ENCODE data around the gene NT5C2.
"Not testable (repeated sequence)": the region's sequence is repeated elsewhere in the genome, so short reads cannot be mapped to it uniquely, and the experiment has no call there.

NT5C2 gene

DNA sequence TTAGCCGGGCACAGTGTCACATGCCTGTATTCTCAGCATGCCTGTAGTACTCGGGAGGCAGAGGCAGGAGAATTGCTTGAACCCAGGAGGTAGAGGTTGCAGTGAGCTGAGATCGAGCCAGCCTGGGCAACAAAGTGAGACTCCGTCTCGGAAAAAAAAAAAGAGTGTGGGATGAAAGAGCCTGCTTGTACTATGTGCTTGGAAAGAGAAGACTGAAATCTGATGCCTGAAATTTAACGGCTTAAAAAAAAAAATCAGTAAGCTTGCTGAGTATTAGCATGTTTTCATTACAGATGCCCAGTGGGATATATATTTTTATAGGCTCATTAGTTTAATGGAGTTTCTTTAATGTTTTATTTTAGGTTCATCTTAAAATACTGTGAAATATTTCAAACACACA is 4.2 kb downstream of the NT5C2 start:
- ATAC-seq, result no peak
- H3K4me3 Mint-ChIP-seq, result no peak overlapping the region
- H3K27me3 Mint-ChIP-seq, result peaks cover 2% of the 10 kb centered on the region
- H3K27ac Mint-ChIP-seq, result no peak overlapping the region
- DNase-seq, result no peak
- H3K4me1 Mint-ChIP-seq, result peaks cover 66% of the 10 kb centered on the region
- no peaks in the 10 kb centered on the region for H3K9me3 Mint-ChIP-seq

DNA sequence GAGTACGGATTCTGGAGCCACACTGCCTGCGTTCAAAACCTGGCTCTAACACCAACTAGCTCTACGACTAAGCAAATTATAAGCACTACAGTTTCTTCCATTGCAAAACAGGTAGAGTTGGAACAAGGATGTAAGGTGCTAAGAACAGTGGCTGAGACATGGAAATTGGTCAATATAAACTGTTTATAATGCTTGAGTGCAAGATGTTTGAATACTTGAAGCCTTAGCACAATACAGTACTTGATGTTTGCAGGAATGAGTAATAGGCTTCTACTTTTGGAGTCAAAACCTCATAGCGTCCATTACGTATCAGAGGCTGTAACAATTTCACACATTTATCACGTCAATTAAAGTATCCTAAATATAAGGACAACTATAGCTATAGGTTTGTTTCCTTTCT is 6.9 kb downstream of the NT5C2 start:
- H3K27me3 Mint-ChIP-seq, result no peaks in the 10 kb centered on the region

DNA sequence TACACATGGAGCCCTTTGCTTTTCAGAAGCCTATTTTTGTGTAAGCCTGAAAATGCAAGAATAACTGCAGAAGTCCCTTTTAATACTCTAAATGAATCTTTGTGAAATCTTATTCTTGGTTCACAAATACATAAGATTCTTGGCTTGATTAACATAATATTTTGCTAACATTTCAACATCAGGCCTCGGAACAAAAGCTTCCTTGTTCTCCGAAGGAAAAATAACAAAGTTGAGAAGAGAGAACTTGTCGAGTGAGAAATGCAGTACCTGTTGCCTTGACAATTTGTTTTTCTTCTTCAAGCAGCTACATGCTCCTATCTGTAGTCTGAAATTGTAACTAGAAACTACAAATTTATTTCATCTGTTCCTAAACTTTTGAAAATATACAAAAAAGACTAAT is 8.5 kb downstream of the NT5C2 start:
- Mint-ChIP-seq H3K9me3 (no peaks in the 10 kb centered on the region), H3K27ac (no peak overlapping the region), H3K4me1 (peaks cover 67% of the 10 kb centered on the region), H3K4me3 (no peak overlapping the region), H3K27me3 (no peaks in the 10 kb centered on the region)
- DNase-seq (no peak), ATAC-seq (no peak)

More for the DNA sequence above, 6.9 kb downstream of the NT5C2 start:
- peaks cover 73% of the 10 kb centered on the region for H3K4me1 Mint-ChIP-seq
- H3K4me3 Mint-ChIP-seq, result no peak overlapping the region
- no peak for DNase-seq
- no peak overlapping the region for H3K27ac Mint-ChIP-seq
- no peak for ATAC-seq
- H3K9me3 Mint-ChIP-seq, result no peaks in the 10 kb centered on the region

DNA sequence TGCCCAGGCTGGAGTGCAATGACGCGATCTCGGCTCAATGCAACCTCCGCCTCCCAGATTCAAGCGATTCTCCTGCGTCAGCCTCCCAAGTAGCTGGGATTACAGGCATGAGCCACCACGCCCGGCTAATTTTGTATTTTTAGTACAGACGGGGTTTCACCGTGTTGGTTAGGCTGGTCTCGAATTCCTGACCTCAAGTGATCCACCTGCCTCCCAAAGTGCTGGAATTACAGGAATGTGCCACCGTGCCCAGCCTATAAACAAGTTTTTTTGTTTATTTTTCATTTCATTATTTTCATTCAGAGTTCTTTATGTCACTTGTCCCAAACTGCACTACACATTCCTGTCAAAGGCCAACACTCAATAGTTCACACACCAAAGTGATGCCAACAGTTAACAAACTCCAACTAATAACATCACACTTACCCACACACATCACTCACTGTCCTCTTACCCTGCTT is 9.1 kb downstream of the NT5C2 start:
- H3K9me3 Mint-ChIP-seq, ATAC-seq, H3K4me3 Mint-ChIP-seq, H3K27me3 Mint-ChIP-seq, DNase-seq, H3K27ac Mint-ChIP-seq: not testable (repeated sequence)
- H3K4me1 Mint-ChIP-seq, result peaks cover 70% of the 10 kb centered on the region

DNA sequence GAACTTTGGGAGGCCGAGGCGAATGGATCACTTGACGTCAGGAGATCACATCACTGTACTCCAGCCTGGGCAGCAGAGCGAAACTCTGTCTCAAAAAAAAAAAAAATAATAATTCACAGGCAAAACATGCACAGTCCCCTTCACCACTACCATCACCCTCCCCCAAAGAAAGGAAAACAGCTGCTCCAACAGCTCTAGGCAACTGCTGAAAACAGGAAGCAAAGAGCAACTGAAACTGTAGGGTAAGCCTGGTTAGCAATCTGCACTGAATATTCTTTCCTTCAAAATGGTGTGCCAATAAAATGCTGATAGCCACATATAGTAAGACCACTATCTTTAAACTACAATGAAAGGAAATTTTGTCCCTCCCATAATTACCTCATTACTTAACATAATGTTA is 11.8 kb downstream of the NT5C2 start:
- Mint-ChIP-seq H3K27me3 (no peaks in the 10 kb centered on the region), H3K4me1 (peaks cover 71% of the 10 kb centered on the region), H3K27ac (peak overlapping the region in 1 of 2 donors; percentile 18), H3K9me3 (no peaks in the 10 kb centered on the region), H3K4me3 (no peak overlapping the region)
- DNase-seq (no peak), ATAC-seq (no peak)

DNA sequence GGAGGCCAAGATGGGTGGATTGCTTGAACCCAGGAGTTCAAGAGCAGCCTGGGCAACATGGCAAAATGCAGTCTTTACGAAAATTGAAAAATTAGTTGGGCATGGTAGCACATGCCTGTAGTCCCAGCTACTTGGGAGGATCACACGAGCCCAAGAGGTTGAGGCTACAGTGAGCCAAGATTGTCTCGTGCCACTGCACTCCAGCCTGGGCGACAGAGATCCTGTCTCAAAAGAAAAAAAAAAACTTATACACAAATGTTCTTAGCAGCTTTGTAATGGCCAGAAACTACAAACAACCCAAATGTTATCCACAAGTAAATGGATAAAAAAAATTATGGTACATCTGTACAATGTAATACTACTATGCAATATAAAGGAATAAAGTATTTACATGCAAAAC is 12.6 kb downstream of the NT5C2 start:
- no peaks in the 10 kb centered on the region for H3K9me3 Mint-ChIP-seq
- peak overlapping the region in 1 of 2 donors; percentile 17 for H3K27ac Mint-ChIP-seq
- DNase-seq, result no peak
- ATAC-seq, result no peak
- no peaks in the 10 kb centered on the region for H3K27me3 Mint-ChIP-seq
- H3K4me3 Mint-ChIP-seq, result no peak overlapping the region
- H3K4me1 Mint-ChIP-seq, result peaks cover 64% of the 10 kb centered on the region

DNA sequence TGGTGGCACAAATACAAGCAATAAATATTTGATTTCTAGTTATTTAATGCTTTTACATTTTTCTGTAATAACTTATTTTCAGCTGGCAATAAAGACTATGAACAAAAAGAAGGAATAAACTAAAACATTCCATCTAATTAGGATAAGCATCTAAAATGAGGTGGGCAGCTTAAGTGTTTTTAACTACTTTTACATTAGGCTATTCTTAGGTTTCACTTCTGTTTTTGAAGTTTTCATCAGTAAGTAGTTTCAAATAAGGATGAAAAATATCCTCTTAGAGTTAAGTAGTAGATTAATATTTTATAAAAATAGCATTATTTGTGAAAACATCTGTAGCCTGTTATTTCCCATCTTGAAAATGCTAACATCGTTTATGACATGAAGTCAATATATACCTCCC is 15.9 kb downstream of the NT5C2 start:
- H3K27me3 Mint-ChIP-seq, result no peaks in the 10 kb centered on the region
- peaks cover 35% of the 10 kb centered on the region for H3K4me1 Mint-ChIP-seq
- no peak overlapping the region for H3K27ac Mint-ChIP-seq
- no peak overlapping the region for H3K4me3 Mint-ChIP-seq
- DNase-seq (no peak), ATAC-seq (no peak)
- no peaks in the 10 kb centered on the region for H3K9me3 Mint-ChIP-seq

DNA sequence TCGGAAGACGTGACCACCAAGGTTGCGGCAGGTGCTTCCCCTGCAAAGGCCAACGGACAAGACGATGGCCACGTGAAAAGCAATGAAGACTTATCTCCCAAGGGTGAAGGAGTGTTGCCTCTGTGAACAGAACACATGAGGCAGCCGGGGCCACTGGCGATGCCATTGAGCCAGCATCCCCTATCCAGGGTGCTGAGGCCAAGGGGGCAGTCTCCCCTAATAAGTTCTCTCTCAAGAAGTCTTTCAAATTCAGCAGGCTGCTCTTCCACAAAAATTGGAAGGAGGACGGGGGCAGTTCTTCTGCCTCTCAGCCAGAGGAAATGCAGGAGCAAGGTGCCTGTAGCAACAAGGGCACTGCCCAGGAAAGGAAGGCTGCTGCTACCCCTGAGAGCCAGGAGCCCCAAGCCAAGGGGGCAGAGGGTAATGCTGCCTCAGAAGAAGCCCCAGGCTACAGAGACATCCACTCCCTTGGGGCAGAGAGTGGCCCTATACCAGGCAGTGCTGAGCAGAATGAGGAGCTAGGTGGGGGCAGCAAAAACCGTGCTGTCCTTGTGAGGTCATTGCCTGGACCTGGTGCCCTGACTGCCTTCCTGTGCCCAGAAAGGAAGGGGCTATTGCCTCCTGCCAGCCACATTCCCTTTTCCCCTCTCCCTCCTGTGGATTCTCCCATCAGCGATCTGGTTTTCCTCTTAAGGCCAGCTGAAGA is 17.3 kb downstream of the NT5C2 start:
- Mint-ChIP-seq H3K27me3 (no peaks in the 10 kb centered on the region), H3K4me1 (peaks cover 22% of the 10 kb centered on the region), H3K4me3 (no peak overlapping the region), H3K27ac (no peak overlapping the region), H3K9me3 (no peaks in the 10 kb centered on the region)
- DNase-seq (no peak), ATAC-seq (no peak)

DNA sequence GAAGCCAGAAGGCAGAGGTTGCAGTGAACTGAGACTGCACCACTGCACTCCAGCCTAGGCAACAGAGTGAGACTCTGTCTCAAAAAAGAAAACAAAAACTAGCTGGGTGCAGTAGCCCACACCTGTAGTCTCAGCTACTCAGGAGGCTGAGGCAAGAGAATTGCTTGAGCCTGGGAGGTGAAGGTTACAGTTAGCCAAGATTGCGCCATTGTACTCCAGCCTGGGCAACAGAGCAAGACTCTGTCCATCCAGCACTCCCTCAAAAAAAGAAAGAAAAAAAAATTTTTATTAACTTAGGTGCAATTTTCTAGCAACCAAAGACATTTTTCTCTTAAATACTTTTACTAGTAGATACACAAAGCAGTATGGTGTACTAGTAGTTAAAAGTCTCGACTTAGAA is 18.7 kb downstream of the NT5C2 start:
- not testable (repeated sequence) for H3K9me3 Mint-ChIP-seq, H3K27ac Mint-ChIP-seq, ATAC-seq, DNase-seq, H3K27me3 Mint-ChIP-seq, H3K4me3 Mint-ChIP-seq
- peaks cover 19% of the 10 kb centered on the region for H3K4me1 Mint-ChIP-seq

DNA sequence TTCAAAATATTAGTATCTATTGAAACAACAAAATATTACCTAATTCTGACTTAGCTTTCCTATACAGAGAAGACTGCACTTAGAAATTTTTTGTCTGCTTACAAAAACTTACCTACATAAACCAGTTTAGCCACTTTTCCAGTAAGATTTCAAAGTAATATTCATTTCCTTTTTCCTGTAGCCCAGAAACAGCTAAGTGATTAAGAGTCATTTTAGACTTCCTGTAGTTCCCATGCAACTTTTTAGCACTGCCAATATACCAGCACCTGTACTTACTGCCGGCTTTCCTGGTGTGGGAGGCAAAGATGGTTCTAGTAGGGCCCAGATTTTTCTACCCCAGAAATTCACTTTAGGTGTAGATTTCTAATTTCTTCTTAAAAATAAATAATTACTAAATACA is 21.8 kb downstream of the NT5C2 start:
- Mint-ChIP-seq H3K4me3 (no peak overlapping the region), H3K4me1 (no peaks in the 10 kb centered on the region), H3K9me3 (no peaks in the 10 kb centered on the region), H3K27ac (no peak overlapping the region), H3K27me3 (no peaks in the 10 kb centered on the region)
- DNase-seq (no peak), ATAC-seq (no peak)

DNA sequence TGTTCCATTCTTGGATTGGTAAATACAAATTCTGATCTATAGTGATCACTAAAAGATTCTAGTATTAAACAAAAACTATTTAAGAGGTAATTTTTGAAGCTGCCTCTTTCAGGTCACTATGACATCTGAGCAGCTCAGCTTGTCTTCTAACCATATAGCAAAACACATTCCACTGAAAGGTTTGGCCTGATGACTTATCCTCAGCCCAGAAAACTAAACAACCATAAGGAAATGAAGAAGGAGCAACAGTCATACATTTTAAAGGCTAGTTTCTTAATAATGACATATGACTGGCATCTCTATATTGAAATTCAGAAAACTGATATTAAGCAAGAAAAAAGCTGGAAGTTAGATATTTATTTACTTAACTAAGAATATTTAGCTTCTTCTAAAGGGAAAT is 24.6 kb downstream of the NT5C2 start:
- no peak for ATAC-seq
- no peak for DNase-seq
- no peak overlapping the region for H3K4me3 Mint-ChIP-seq
- H3K9me3 Mint-ChIP-seq, result peaks cover 0 to 4% of the 10 kb centered on the region in 2 donors
- no peak overlapping the region for H3K27ac Mint-ChIP-seq
- no peaks in the 10 kb centered on the region for H3K27me3 Mint-ChIP-seq
- no peaks in the 10 kb centered on the region for H3K4me1 Mint-ChIP-seq

DNA sequence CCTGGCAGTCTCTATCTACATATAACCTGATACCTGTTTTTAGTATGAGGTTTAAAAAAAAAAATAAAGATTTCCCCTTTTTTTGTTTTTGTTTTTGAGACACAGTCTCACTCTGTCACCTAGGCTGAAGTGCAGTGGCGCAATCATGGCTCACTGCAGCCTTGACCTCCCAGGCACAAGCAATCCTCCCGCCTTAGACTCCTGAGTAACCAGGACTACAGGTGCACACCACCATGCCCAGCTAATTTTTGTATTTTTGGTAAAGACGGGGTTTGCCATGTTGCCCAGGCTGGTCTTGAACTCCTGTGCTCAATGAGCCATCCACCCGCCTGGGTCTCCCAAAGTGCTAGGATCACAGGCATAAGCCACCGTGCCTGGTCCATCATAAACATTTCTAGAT is 25.5 kb downstream of the NT5C2 start:
- not testable (repeated sequence) for H3K4me1 Mint-ChIP-seq, H3K4me3 Mint-ChIP-seq, ATAC-seq, H3K27ac Mint-ChIP-seq, DNase-seq, H3K9me3 Mint-ChIP-seq, H3K27me3 Mint-ChIP-seq

DNA sequence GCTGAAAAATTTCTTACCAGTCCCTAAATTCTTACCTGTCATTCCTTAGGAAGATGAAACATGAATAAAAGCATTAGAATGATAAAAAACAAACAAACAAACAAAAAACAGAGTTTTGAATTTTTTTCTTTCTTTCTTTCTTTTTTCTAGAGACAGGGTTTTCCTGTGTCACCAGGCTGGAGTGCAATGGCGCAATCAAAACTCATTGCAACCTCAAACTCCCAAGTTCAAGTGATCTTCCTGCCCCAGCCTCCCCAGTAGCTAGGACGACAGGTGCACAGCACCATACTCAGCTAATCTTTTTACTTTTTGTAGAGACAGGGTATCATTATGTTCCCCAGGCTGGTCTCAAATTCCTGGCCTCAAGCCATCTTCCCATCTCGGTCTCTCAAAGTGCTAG is 26.5 kb downstream of the NT5C2 start:
- Mint-ChIP-seq H3K4me3 (no peak overlapping the region), H3K9me3 (peaks cover 0 to 4% of the 10 kb centered on the region in 2 donors), H3K27ac (no peak overlapping the region), H3K27me3 (no peaks in the 10 kb centered on the region), H3K4me1 (no peaks in the 10 kb centered on the region)
- DNase-seq (no peak), ATAC-seq (no peak)

DNA sequence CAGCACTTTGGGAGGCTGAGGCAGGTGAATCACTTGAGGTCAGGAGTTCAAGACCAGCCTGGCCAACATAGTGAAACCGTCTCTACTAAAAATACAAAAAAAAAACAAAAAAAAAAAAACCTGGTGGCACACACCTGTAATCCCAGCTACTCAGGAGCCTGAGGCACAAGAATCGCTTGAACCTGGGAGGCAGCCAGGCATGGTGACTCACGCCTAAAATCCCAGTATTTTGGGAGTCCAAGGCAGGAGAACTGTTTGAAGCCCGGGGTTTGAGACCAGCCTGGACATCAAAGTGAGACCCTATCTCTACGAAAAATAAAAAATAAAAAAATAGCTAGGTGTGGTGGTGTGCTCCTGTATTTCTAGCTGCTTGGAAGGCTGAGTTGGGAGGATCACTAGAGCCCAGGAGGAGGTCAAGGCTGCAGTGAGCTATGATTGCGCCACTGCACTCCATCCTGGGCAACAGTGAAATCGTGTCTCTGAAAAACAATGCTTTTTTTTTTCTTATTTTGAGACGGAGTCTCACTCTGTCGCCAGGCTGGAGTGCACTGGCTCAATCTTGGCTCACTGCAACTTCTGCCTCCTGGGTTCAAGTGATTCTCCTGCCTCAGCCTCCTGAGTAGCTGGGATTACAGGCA is 29.2 kb downstream of the NT5C2 start:
- not testable (repeated sequence) for H3K27ac Mint-ChIP-seq, H3K27me3 Mint-ChIP-seq, H3K4me1 Mint-ChIP-seq, H3K9me3 Mint-ChIP-seq, ATAC-seq, H3K4me3 Mint-ChIP-seq, DNase-seq

DNA sequence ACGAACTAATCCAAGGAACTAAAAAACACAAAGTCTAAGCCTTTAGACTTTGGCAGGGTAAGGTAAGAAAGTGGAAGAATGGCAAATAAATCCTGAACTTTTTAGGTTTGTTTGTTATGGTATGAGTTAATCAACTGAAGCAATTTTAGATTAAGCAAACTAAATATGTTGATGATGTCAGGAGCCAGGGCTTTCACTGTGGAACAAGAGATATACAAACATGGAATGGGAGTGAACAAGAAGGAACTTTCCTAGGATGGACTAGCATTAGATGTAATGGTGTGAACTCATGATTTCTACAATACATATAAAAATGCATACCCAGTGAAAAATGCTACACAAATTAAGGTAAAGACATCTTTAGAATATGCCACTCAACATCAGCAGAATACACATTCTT is 35.8 kb downstream of the NT5C2 start:
- Mint-ChIP-seq H3K27ac (no peak overlapping the region), H3K27me3 (no peaks in the 10 kb centered on the region), H3K4me1 (no peaks in the 10 kb centered on the region), H3K9me3 (no peaks in the 10 kb centered on the region), H3K4me3 (no peak overlapping the region)
- no peak for ATAC-seq
- DNase-seq, result no peak

DNA sequence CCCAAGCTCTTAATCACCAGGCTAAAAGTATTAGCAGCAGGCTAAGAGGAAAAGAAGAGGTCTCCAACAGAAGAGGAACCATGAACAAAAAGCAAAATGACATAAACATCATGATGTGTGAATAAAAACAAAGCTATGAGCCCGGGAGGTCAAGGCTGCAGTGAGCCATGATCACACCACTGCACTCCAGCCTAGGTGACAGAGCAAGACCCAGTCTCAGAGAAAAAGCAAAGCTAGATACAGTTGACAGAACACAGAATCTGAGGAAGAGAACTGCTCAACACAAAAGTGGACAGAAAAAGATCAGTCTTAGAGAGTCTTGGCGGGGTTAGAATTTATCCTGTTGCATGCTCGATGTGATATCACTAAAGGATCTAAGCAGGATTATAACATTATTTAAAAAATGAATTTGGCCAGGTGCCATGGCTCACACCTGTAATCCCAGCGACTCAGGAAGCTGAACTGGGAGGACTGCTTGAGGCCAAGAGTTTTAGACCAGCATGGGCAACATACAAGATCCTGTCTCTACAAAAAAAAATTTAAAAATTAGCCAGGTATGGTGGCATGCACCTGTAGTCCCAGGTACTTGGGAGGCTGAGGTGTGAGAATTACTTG is 37.5 kb downstream of the NT5C2 start:
- Mint-ChIP-seq H3K4me1 (no peaks in the 10 kb centered on the region), H3K27ac (peak overlapping the region in 1 of 2 donors; percentile 33), H3K9me3 (no peaks in the 10 kb centered on the region), H3K4me3 (no peak overlapping the region), H3K27me3 (no peaks in the 10 kb centered on the region)
- no peak for DNase-seq
- no peak for ATAC-seq
